T-helper 2 cell treated with Interferon-gamma antibody and Interleukin-4, amounts not matched to agents 100 ng/mL and 5 ng/mL, for 36 hours (primary cell): ENCODE measurements around the gene KLHL17. TPM values are rescaled to one million over a fixed set of nuclear protein-coding genes. Genes with fewer than 3 reads are reported as not detected.

Source experiments
- intact Hi-C: fragments of 100-400 bp; cut with micrococcal nuclease; formaldehyde crosslinking; loops from one replicate; pipeline ENCODE4 v1.15.1; 2023
- total RNA-seq: library from RNA; stranded (reverse); gene quantifications from 2 replicates; pipeline ENCODE4 v1.2.3, GENCODE V29; 2022

The KLHL17 gene
- total RNA-seq, 1 donor from 2014 or later = 26.3 TPM

GRCh38 chr1:921011-921837, 39.2 kb upstream of the KLHL17 start:
- intact Hi-C loops = no loop called here

- intact Hi-C loops = no loop called here
These were observed 37.0 kb upstream of the KLHL17 start, which contains the start of gene SAMD11 for GRCh38 chr1:923131-923990. SAMD11 (plus strand) TSS chr1:923923; CDS start chr1:924432, 509 bp downstream.

GRCh38 chr1:923991-924655, 36.3 kb upstream of the KLHL17 start:
- intact Hi-C loops = no loop called here

DNA sequence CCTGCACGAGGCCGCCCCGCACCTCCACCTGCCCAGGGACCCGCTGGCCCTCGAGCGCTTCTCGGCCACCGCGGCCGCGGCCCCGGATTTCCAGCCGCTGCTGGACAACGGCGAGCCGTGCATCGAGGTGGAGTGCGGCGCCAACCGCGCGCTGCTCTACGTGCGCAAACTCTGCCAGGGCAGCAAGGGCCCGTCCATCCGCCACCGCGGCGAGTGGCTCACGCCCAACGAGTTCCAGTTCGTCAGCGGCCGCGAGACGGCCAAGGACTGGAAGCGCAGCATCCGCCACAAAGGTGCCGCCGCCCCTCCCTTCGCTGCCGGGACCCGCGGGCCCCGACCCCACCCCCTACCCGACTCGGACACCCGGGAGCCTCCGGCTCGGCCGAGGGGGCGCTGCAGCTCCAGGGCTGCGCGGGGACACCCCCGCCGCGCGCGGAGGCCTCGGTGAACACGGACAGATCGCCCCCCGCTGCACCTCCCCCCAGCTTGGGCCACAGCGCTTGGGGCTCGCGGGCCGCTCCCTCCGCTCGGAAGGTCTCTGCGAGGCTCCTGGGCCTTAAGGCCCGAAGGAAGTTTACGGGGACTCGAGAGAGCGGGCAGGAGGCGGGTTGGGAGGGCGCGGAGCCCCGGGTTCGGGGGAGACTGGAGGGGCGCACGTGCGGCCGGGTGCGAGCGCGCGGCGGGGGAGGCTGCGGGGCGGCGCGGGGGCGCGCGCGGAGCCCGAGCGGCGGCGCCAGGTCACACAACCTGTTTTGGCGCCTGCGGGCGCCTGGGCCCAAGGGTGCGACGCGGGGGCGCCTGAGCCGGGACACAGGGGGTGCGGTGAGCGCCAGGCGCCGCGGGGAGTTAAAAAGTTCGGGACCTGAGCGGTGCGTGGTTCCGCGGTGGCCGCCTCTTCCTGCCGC, 35.5 kb upstream of the KLHL17 start:
- intact Hi-C loops = no loop called here

DNA sequence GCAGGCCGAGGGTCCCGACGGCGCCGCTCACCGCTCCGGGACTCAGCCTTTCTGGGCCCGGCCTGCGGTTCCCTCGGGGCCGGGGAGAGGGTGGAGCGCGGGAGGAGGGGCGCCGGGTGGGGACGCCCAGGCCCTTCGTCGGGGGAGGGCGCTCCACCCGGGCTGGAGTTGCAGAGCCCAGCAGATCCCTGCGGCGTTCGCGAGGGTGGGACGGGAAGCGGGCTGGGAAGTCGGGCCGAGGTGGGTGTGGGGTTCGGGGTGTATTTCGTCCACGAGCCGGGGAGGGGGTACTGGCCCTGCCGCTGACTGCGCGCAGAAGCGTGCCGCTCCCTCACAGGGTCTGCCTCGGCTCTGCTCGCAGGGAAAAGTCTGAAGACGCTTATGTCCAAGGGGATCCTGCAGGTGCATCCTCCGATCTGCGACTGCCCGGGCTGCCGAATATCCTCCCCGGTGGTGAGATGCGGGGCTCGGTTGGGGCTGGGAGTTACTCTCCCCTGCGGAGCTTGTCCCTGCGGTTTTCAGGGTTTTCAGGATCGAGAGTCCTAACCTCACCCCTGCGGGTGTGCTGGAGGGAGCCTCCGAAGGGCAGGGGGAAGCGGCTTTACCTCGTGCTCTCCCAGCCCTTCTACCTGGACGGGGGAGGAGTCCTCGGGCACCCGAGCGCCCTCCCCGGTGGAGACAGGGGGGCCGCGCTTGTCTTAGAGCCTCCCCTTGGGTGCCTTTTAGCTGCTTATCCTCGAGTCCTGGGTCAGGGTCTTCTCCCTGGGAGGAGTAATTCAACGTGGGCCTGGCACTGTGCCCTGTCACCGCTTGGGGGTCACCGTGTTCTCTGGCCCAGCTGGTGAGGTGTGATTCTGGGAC, 34.6 kb upstream of the KLHL17 start:
- intact Hi-C loops = no loop called here

DNA sequence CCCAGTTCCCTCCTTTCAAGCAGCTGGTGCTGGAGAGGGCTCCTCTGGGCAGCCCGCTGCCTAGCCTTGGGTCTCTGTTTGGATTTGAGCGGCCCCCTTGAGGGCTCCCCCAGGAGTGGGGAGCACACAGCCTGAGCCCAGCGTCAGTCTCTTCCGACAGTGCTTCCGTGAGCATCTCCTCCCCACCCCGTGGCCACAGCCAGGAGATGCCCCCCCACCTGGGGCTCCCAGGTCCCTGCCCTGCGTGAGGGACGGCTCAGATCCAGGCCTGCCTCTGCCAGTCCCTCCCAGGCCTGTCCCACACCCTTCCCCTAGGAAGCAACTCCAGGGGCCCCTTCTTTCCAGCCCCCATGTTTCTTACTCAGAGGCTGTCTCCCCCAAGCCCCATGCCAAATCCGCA, 33.1 kb upstream of the KLHL17 start:
- intact Hi-C loops = no loop called here

- intact Hi-C loops = no loop called here
These were observed 32.6 kb upstream of the KLHL17 start for GRCh38 chr1:927748-928147.

GRCh38 chr1:928825-929661, 31.3 kb upstream of the KLHL17 start:
- intact Hi-C loops = no loop called here

DNA sequence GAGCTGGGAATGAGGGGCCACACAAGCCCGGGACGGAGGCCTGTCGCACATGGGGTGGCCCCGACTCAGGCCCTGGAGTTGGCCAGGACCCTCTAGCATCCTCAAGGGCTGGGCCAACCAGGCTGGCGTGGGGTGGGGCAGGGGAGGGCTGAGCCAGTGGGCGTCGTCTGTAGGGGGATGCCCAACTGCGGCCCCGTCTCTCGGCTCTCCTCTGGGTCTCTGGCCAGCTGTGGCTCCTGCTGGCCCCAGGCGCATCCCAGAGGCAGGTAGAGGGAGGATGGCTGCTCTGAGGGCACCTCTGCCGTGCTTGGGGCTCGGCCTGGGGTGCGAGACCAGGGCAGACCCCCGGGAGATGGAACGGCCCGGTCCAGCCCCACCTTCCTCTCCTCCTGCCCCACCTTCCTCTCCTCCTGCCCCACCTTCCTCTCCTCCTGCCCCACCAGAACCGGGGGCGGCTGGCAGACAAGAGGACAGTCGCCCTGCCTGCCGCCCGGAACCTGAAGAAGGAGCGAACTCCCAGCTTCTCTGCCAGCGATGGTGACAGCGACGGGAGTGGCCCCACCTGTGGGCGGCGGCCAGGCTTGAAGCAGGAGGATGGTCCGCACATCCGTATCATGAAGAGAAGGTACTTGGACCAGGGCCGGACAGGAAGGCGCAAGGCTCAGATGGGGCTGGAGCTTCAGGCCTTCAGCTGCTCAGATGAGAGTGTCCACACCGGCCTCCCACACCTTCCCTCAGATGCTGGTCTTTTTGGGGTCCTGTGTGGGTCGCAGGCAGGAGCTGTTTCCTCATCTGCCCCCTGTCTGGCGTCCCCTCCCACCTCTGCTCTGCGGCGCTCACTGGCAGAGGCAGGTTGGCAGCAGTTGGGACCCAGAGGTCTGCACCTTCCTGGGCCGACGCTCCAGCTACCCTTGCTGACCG, 30.4 kb upstream of the KLHL17 start:
- intact Hi-C loops = no loop called here

- intact Hi-C loops = no loop called here
These were observed 29.7 kb upstream of the KLHL17 start for GRCh38 chr1:930633-931138.

DNA sequence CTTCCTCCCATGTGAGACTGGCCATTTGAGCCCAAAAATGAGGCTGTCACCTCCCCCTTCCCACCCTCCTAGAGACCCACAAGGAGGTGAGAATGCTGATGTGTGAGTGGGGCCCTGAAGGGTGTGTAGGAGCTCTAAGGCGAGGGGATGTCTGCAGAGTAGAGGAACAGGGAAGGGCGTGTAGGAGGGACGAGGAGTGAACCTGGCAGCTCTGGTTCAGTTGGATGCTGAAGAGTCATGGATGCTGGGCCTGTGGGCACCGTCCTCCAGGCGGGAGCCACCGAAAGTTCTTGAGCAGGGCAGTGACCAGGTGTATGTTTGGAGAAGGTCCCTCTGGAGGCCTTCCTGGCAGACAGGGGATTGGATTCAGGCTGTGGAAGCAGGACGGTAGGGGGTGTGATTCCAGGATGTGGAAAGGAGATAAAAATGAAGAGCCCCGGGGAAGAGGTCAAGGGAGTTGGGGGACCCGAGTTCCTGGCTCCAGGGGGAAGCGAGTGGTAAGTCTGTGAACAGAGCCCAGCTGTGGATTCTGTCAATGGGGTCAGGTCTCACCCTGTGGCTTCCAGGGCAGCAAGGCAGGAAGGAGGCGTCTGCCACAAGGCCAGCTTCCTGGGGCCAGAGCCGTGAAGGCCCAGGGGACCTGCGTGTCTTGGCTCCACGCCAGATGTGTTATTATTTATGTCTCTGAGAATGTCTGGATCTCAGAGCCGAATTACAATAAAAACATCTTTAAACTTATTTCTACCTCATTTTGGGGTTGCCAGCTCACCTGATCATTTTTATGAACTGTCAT, 28.8 kb upstream of the KLHL17 start:
- intact Hi-C loops = no loop called here

- intact Hi-C loops = no loop called here
These were observed 28.2 kb upstream of the KLHL17 start for GRCh38 chr1:932173-932510.

DNA sequence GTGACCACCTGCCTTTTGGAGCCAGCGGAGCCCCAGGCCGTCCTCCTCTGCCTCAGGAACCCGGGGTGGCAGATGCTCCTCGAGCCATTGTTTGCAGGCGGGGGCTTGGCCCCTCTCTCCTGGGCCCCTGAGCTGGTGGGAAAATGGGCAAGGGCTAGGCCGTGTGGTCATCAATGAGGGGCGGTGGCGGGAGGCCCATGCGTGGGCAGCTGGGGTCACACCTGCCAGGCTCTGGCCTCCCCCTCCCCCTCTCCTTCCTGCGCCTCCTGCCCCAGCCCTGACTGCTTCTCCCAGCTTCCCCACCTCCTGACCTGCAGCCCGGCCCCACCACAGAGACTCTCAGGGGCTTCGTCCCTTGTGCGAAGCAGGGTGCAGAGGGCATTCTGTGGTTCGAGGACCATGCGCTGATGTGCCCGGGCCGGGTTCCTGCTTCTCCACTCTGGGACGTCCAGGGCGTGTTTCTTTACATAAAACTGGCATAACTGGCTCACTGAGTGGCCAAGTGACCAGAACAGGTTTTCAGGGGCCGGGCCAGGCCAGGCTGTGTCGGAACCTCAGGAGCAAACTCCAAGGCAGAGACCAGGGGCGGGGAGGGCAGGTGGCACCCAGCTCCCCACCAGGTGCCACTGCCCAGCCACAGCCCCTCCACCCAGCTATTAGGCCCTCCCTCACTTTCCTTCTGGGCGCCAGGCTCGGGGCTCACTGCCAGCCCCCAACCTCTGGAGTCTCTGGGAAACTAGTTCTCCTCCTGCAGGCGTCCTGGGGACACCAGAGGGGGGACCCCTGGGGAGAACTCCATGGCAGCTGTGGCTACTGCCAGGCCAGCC, 27.4 kb upstream of the KLHL17 start:
- intact Hi-C loops = no loop called here

DNA sequence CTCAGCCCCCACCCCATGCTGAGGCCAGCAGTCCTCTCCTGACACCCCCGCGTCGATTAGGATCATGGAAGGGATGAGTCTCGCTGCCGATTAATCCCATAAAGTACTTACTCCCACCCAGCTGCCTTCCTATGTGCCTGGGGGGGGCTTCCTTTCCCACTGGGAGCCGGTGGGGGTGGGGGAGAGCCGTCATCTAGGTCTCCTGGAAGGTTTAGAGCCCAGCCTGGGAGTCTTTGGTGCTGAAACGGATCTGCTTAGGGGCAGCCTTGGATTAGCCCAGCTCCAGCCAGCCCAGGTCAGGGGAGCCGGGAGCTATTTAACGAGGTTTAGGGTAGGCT, 26.8 kb upstream of the KLHL17 start:
- intact Hi-C loops = no loop called here

GRCh38 chr1:934991-935750, 25.2 kb upstream of the KLHL17 start:
- intact Hi-C loops = no loop called here
